Measurements from ENCODE around the gene SARDH. TPM values are rescaled to one million over a fixed set of nuclear protein-coding genes. Genes with fewer than 3 reads are reported as not detected.

The SARDH gene
- total RNA-seq, 2 donors from 2014 or later: 2.2 to 6.8 TPM

- ATAC-seq (no peak), DNase-seq (peak in 1 of 3 donors; percentile 8)
- H3K9me3 ChIP-seq (ENCODE audit: control insufficient read depth, low read length, poor library complexity, severe bottlenecking): no peaks in the 10 kb centered on the region
- H3K27me3 Mint-ChIP-seq: no peaks in the 10 kb centered on the region
- H3K36me3 Mint-ChIP-seq (ENCODE audit: low read depth): no peaks in the 10 kb centered on the region
- H3K27ac Mint-ChIP-seq: no peak overlapping the region
- no peak overlapping the region for H3K4me3 Mint-ChIP-seq
- H3K4me1 Mint-ChIP-seq: peaks cover 13% of the 10 kb centered on the region
These were observed 29.7 kb downstream of the SARDH start for GRCh38 chr9:133708246-133709014.

DNA sequence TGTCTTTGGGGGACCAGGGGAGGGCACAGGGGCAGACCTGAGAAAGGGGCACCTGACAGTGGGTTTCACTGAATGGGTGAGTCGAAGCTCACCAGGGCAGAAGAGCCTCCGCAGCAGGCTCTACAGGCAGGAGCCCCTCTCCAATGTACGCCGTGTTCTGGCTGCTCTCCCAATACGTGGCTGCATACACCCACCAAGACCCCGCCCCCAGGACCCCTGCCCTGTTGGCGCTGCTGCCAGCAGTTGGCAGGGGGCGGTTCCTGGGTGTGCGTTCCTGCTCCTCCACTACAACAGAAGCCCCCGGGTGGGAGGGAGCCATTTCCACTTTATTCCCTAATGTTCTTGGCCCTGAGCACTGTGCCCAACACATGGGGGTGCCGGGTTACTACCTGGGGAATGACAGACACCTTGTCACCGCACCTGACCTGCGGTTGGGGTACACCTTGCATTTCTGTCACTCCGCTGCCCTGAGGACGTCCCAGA lies 30.3 kb downstream of the SARDH start:
- H3K27ac Mint-ChIP-seq: no peak overlapping the region
- DNase-seq (peak in 1 of 3 donors; percentile 8), ATAC-seq (no peak)
- no peak overlapping the region for H3K4me3 Mint-ChIP-seq
- no peaks in the 10 kb centered on the region for H3K36me3 Mint-ChIP-seq (ENCODE audit: low read depth)
- peaks cover 13% of the 10 kb centered on the region for H3K4me1 Mint-ChIP-seq
- H3K27me3 Mint-ChIP-seq: no peaks in the 10 kb centered on the region
- H3K9me3 ChIP-seq (ENCODE audit: control insufficient read depth, low read length, poor library complexity, severe bottlenecking): no peaks in the 10 kb centered on the region

DNA sequence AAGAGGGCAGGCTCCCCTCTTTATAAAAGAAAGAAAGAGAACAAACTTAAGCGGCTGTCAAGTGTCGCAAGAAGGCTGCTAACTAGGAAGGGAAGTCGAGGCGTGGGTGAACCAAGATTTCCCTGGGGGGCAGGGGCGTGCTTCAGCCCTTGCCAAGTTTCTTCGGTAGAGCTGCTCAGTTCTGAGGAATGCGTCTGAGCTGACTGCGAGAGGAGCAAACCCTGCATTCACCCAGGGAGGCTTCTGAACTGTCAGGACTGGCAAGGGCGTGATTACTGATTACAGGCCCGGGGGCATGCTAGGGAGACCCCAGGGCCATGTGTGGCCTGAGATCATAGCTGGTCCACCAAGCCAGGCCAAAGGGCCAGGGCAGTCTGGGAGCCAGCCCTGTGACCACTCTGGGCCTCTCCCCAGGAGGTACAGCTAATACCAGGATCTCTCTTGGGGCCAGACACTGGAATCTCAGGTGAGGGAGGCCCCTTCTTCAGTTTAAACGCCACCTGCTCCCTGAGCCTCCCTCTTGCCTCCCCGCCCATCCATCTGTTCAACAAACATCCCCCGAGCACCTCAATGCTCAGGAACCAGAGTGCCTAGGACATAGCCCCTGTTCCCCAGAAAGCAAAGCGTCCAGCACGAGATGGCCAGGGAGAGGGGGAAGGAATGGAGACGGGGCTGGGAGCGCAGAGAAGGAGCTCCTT lies 30.9 kb downstream of the SARDH start:
- H3K9me3 ChIP-seq (ENCODE audit: control insufficient read depth, low read length, poor library complexity, severe bottlenecking): no peaks in the 10 kb centered on the region
- H3K27me3 Mint-ChIP-seq: no peaks in the 10 kb centered on the region
- H3K4me3 Mint-ChIP-seq: no peak overlapping the region
- ATAC-seq (no peak), DNase-seq (peak in 1 of 3 donors; percentile 5)
- H3K27ac Mint-ChIP-seq: peak overlapping the region; percentile 34
- peaks cover 15% of the 10 kb centered on the region for H3K4me1 Mint-ChIP-seq
- H3K36me3 Mint-ChIP-seq (ENCODE audit: low read depth): no peaks in the 10 kb centered on the region

DNA sequence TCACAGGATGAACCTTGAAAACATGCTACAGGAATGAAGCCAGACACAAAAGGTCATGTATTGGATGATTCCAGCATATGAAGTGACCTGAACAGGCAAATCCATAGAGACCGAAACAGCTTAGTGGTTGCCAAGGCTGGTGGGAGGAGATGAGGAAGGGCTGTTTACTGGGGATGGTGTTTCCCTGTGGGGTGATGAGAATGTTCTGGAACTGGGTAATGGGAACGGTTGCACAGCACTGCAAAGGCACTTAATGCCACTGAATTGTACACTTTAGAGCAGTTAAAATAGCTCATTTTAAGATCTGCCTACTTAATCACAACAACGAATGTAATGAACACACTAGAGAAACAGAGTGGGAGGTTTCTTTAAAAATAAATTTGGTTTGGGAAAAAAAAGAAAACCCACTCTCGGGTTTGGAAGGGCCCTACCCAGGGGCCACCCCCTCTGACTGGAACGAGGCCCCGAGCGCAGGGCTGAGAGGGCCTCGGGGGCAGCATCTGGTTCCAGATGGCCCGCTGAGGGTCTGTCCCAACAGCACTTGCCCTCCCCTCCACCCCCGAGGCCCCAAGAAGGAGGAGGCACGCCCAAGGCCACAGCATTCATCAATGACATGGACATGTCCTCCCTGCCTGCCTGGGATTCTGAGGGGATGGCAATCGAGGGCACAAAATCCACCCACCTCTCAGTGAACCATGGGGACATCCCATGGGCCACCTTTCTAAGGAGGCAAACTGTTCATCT lies 31.7 kb downstream of the SARDH start:
- H3K27me3 Mint-ChIP-seq: no peaks in the 10 kb centered on the region
- no peaks in the 10 kb centered on the region for H3K9me3 ChIP-seq (ENCODE audit: control insufficient read depth, low read length, poor library complexity, severe bottlenecking)
- DNase-seq (peak in 1 of 3 donors; percentile 4), ATAC-seq (no peak)
- peak overlapping the region; percentile 34 for H3K27ac Mint-ChIP-seq
- no peak overlapping the region for H3K4me3 Mint-ChIP-seq
- peaks cover 22% of the 10 kb centered on the region for H3K4me1 Mint-ChIP-seq
- H3K36me3 Mint-ChIP-seq (ENCODE audit: low read depth): no peaks in the 10 kb centered on the region

- DNase-seq (no peak), ATAC-seq (no peak)
- Mint-ChIP-seq H3K4me3 (no peak overlapping the region), H3K36me3 (ENCODE audit: low read depth) (no peaks in the 10 kb centered on the region), H3K27me3 (no peaks in the 10 kb centered on the region), H3K4me1 (peaks cover 29% of the 10 kb centered on the region), H3K27ac (no peak overlapping the region)
- H3K9me3 ChIP-seq (ENCODE audit: control insufficient read depth, low read length, poor library complexity, severe bottlenecking): no peaks in the 10 kb centered on the region
These were observed 32.6 kb downstream of the SARDH start for GRCh38 chr9:133705576-133705975.

DNA sequence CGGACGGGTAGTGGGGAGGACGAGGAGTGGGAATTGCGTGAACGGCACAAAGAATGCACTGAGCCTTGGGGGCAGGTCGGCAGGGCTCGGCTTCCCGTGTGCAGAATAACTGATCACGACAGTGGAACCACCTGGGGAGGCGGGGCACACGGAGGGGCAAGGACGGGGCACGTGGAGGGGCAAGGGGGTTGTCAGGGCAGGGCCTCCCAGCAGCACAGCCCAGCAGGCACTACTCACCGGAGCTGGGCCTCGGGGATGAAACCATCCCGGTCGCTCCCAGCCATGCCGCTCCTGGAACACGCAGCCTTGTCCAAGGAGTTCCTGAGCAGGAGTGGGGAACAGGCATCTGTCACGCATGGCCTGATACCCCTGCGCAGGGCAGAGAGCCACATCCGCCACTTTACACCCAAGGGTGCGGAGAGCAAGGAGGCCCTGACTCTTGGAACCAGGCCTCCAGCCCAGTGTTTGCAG lies 33.4 kb downstream of the SARDH start:
- ATAC-seq: no peak
- Mint-ChIP-seq H3K36me3 (ENCODE audit: low read depth) (no peaks in the 10 kb centered on the region), H3K4me3 (no peak overlapping the region), H3K4me1 (peaks cover 31% of the 10 kb centered on the region), H3K27ac (no peak overlapping the region), H3K27me3 (no peaks in the 10 kb centered on the region)
- DNase-seq: peak in 1 of 3 donors; percentile 4
- H3K9me3 ChIP-seq (ENCODE audit: control insufficient read depth, low read length, poor library complexity, severe bottlenecking): no peaks in the 10 kb centered on the region

DNA sequence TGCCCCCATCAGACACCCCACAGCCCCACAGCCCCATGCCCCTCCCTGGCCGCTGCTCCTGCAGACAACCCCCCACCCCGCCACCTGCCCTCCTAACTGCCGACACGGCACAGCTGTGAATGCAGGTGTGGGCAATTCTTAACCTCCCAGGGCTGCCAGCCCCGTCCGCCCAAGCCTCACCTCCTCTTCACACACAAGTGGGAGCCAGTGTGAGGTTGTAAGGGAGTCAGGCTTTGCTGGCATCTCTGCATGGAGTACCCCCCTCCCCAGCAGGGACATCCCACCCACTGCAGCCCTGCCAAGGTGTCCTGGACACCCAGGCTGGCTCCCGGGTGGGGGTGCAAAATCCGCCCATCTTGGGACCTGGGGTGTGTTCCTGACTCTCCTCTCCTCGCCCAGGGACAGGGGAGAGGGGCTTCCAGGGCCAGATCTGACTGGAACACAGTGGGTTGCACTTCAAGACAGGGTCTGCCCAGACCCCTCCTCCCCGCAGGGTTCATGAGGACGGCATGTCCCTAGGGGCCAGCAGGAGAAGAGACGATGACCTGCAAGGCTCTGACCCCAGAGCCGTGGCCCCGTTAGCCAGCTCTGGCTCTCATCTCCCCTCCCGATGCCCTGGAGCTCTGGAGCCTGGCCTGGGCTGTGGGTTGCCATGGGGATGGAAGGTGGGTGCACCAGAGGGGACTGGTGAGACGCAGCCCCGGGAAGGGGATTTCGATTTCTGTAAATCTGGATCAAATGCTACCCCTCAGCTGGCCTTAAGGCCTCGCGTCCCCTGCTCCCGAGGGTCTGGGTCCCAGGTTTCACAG lies 34.4 kb downstream of the SARDH start:
- DNase-seq (peak in 1 of 3 donors; percentile 9), ATAC-seq (no peak)
- no peak overlapping the region for H3K27ac Mint-ChIP-seq
- H3K4me1 Mint-ChIP-seq: peaks cover 26% of the 10 kb centered on the region
- H3K27me3 Mint-ChIP-seq: no peaks in the 10 kb centered on the region
- peak overlapping the region; percentile 63 for H3K4me3 Mint-ChIP-seq
- peaks cover under 1% of the 10 kb centered on the region for H3K36me3 Mint-ChIP-seq (ENCODE audit: low read depth)
- H3K9me3 ChIP-seq (ENCODE audit: control insufficient read depth, low read length, poor library complexity, severe bottlenecking): no peaks in the 10 kb centered on the region

DNA sequence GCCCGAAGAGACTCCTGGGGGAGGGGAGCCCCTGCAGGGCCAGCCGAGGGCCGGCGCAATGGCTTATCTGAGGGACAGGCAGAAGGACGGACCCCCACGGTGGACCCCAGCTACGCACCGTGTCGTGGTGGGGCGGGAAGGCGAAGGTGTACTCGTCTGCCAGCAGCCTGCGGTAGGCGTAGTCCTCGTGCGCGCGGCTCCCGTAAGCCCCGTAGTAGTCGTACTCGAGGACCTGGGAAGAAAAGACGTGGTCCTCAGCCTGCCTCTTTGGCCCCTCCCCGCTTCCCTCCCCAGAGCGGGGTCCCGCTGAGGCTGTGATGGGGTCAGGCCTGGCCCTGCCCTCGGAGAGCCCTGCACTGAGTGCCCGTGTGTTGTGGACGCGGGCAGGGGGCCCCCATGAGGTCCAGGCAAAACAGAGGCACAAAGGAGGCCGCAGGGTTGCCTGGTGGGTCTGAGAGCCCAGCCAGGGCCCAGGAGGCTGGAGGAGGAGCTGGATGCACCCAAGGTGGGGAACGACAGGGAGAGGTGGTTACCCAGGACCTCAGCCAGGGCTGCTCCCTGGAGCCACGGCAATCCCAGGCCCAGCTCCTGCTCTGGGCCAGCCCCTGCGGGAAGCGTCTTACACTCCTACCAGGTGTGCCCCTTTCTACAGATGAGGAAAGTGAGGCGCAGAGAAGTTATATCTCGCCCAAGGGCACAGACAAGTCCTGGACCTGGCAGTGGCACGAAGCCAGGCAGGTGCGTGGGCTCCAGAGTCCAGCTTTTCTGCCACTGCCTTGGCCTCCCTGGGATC lies 35.2 kb downstream of the SARDH start:
- Mint-ChIP-seq H3K27ac (peak overlapping the region; percentile 94), H3K36me3 (ENCODE audit: low read depth) (peaks cover 2% of the 10 kb centered on the region), H3K4me1 (peaks cover 30% of the 10 kb centered on the region), H3K4me3 (peak overlapping the region; percentile 87), H3K27me3 (no peaks in the 10 kb centered on the region)
- DNase-seq (peak in 1 of 3 donors; percentile 13), ATAC-seq (peak; percentile 32)
- no peaks in the 10 kb centered on the region for H3K9me3 ChIP-seq (ENCODE audit: control insufficient read depth, low read length, poor library complexity, severe bottlenecking)

DNA sequence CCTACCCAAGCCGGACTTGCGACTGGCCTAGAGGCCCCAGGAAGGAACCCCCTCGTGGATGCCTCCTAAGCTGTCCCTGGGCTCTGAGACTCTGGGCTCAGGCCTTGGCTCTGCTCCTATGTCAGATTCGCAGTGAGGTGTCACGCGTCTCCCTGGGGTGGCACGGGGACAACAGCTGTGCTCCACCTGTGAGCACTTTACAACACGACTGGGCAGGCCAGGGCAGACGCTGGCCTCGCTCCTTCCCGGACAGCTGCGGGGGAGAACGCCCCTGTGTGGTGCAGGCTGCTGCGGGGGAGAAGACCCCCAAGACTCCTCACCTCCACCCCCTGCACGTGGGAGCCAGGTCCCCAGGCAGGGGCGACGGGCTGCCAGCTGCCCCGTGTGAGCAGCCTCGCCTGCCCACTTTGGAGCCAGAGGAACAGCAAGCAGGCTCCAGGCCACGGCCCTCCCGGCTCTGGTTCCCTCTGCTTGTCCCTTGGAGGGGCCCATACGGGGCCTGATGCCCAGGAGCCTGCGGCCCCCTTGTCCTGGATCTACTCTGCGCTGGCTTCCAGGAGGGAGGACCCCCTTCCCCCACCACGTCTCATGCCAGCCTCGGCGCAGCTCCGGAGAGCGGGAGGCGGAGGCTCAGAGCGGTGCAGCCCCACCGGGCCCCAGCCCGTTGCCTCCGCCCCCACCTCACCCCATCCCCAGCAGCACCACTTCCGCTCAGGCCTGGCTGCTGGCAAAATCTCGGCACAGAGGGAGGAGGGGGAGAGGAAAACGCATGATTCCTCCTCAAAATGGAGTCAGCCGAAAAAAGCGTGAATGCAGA lies 36.0 kb downstream of the SARDH start:
- peak overlapping the region; percentile 94 for H3K27ac Mint-ChIP-seq
- peaks cover 2% of the 10 kb centered on the region for H3K36me3 Mint-ChIP-seq (ENCODE audit: low read depth)
- H3K9me3 ChIP-seq (ENCODE audit: control insufficient read depth, low read length, poor library complexity, severe bottlenecking): no peaks in the 10 kb centered on the region
- peaks cover 33% of the 10 kb centered on the region for H3K4me1 Mint-ChIP-seq
- ATAC-seq (peak; percentile 81), DNase-seq (peak; percentile 41 to 51 (median 42))
- H3K4me3 Mint-ChIP-seq: peak overlapping the region; percentile 87
- H3K27me3 Mint-ChIP-seq: no peaks in the 10 kb centered on the region

DNA sequence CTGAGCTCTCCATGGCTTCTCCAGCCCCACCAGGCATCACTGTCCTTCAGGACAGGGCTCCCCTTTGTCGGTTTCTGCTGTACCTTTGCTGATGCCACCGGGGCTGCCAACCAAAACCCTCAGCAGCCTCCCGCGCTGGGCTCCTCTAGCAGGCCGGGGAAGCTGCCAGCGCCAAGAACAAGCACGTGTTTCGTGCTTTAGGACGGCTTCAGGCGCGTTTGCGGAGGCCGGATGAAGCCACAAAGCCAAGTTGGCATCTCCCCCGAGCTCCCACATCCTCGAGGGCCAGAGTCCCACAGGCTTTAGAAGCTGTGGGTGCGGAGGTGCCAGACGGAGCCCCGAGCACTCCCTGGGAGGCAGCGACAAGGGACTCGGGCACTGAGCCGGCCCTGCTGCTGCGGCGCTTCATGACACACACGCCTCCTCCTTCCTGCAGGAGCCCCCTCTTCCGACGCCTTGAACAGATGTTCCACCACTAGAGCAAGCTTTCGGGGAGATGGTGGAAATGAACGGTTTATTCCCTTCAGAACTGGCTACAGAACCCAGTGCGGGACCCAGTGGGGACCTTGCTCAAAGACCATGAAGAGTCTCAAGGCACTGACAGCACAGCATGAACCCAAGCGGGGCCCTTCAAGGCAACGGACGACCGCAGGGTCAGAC lies 36.7 kb downstream of the SARDH start:
- ATAC-seq: peak; percentile 47
- peak overlapping the region; percentile 94 for H3K27ac Mint-ChIP-seq
- H3K36me3 Mint-ChIP-seq (ENCODE audit: low read depth): peaks cover 7% of the 10 kb centered on the region
- H3K27me3 Mint-ChIP-seq: no peaks in the 10 kb centered on the region
- H3K4me1 Mint-ChIP-seq: peaks cover 35% of the 10 kb centered on the region
- peak in 2 of 3 donors; percentile 18 to 30 for DNase-seq
- no peaks in the 10 kb centered on the region for H3K9me3 ChIP-seq (ENCODE audit: control insufficient read depth, low read length, poor library complexity, severe bottlenecking)
- peak overlapping the region; percentile 87 for H3K4me3 Mint-ChIP-seq

- Mint-ChIP-seq H3K36me3 (ENCODE audit: low read depth) (peaks cover 7% of the 10 kb centered on the region), H3K27ac (peak overlapping the region; percentile 94), H3K27me3 (no peaks in the 10 kb centered on the region), H3K4me3 (peak overlapping the region; percentile 87), H3K4me1 (peaks cover 35% of the 10 kb centered on the region)
- no peaks in the 10 kb centered on the region for H3K9me3 ChIP-seq (ENCODE audit: control insufficient read depth, low read length, poor library complexity, severe bottlenecking)
- peak in 1 of 3 donors; percentile 8 for DNase-seq
- peak; percentile 10 for ATAC-seq
These were observed 37.3 kb downstream of the SARDH start for GRCh38 chr9:133700819-133701320.

Measured in T-helper 17 cell (primary cell).